SK-N-MC (cell line): ENCODE data around the gene DTYMK.

ENCODE experiments used
- EZH2 ChIP-seq: fragments of 200-600 bp; sonication (generic); IDR thresholded peaks from one replicate; pipeline ENCODE4 v1.6.1; 2017; ENCODE audit warnings: antibody characterized with exemption
- FOXP2 ChIP-seq: optimal IDR thresholded peaks from 2 replicates; pipeline ENCODE3; 2011; ENCODE audit warnings: mild to moderate bottlenecking, moderate library complexity; ENCODE audit not compliant: insufficient read depth; ENCODE audit errors: extremely low read length, control extremely low read depth
- POLR2AphosphoS5 ChIP-seq: IDR thresholded peaks from 2 replicates; pipeline ENCODE4 v1.6.1; 2012; ENCODE audit warnings: mild to moderate bottlenecking, low read depth, low read length, borderline replicate concordance

GRCh38 chr2:241641631-241642030 is 45.0 kb downstream of the DTYMK start:
- TF ChIP-seq EZH2 (no peak), FOXP2 (no peak), POLR2AphosphoS5 (no peak)
